ENCODE data around the gene ADGRF3.
"Not testable (repeated sequence)": the region's sequence is repeated elsewhere in the genome, so short reads cannot be mapped to it uniquely, and the experiment has no call there.

The ADGRF3 gene

DNA sequence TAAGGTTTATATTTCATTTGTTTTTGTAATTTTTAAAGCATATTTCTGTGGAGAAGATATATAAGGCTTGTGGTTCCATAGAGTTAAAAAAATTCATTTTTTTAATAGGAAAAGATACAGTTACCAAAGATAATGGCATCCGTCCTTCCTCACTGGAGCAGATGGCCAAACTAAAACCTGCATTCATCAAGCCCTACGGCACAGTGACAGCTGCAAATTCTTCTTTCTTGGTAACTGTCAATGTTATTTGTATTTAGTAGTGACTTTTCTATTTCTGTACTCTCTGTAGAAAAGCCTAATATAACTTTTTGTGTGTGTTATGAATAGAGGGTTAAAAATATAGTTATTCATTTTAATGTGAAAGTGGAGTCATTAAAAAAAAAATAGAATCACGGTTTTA lies 66.7 kb downstream of the ADGRF3 start:
- TF ChIP-seq, protein P1, sequence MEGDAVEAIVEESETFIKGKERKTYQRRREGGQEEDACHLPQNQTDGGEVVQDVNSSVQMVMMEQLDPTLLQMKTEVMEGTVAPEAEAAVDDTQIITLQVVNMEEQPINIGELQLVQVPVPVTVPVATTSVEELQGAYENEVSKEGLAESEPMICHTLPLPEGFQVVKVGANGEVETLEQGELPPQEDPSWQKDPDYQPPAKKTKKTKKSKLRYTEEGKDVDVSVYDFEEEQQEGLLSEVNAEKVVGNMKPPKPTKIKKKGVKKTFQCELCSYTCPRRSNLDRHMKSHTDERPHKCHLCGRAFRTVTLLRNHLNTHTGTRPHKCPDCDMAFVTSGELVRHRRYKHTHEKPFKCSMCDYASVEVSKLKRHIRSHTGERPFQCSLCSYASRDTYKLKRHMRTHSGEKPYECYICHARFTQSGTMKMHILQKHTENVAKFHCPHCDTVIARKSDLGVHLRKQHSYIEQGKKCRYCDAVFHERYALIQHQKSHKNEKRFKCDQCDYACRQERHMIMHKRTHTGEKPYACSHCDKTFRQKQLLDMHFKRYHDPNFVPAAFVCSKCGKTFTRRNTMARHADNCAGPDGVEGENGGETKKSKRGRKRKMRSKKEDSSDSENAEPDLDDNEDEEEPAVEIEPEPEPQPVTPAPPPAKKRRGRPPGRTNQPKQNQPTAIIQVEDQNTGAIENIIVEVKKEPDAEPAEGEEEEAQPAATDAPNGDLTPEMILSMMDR (conservative IDR thresholded peaks at IDR 0.05; ENCODE audit: low read depth) = no peak
- POLR2A ChIA-PET (ENCODE audit: low non-redundant PET) = no interaction called here

GRCh38 chr2:26276484-26277227 lies 69.9 kb downstream of the ADGRF3 start:
- POLR2A ChIA-PET (ENCODE audit: low non-redundant PET) = no interaction called here
- TF ChIP-seq, protein P1 (conservative IDR thresholded peaks at IDR 0.05; ENCODE audit: low read depth) = no peak
- DNase-seq (ENCODE audit: low spot score) = no peak
- no peak overlapping the region for H3K27ac ChIP-seq
- CTCF ChIA-PET = interaction anchor here (1.4 kb wide), 1 partner anchor 54 kb away, joined by 5 read pairs; no protein-coding TSS in a partner anchor

More for the DNA sequence above, 66.7 kb downstream of the ADGRF3 start:
- CTCF ChIA-PET = no interaction called here
- no peak overlapping the region for H3K27ac ChIP-seq
- DNase-seq (ENCODE audit: low spot score) = no peak

- no peak overlapping the region for H3K27ac ChIP-seq
- TF ChIP-seq, protein P1 (conservative IDR thresholded peaks at IDR 0.05; ENCODE audit: low read depth) = no peak
- ChIA-PET CTCF (interaction anchor here (0.7 kb wide), 1 partner anchor 663 kb away, joined by 3 read pairs; no protein-coding TSS in a partner anchor), POLR2A (ENCODE audit: low non-redundant PET) (no interaction called here)
- peak; percentile 73 for DNase-seq (ENCODE audit: low spot score)
Measured at GRCh38 chr2:26274058-26274613, 72.5 kb downstream of the ADGRF3 start.

GRCh38 chr2:26273501-26273900 lies 73.1 kb downstream of the ADGRF3 start:
- CTCF ChIA-PET = no interaction called here
- no peak overlapping the region for H3K27ac ChIP-seq
- POLR2A ChIA-PET (ENCODE audit: low non-redundant PET) = no interaction called here
- DNase-seq (ENCODE audit: low spot score) = no peak
- TF ChIP-seq, protein P1 (conservative IDR thresholded peaks at IDR 0.05; ENCODE audit: low read depth) = no peak

GRCh38 chr2:26270373-26270772 lies 76.2 kb downstream of the ADGRF3 start:
- CTCF ChIA-PET = no interaction called here
- TF ChIP-seq, protein P1 (conservative IDR thresholded peaks at IDR 0.05; ENCODE audit: low read depth) = no peak
- H3K27ac ChIP-seq = peak overlapping the region; percentile 47
- POLR2A ChIA-PET (ENCODE audit: low non-redundant PET) = no interaction called here
- no peak for DNase-seq (ENCODE audit: low spot score)

DNA sequence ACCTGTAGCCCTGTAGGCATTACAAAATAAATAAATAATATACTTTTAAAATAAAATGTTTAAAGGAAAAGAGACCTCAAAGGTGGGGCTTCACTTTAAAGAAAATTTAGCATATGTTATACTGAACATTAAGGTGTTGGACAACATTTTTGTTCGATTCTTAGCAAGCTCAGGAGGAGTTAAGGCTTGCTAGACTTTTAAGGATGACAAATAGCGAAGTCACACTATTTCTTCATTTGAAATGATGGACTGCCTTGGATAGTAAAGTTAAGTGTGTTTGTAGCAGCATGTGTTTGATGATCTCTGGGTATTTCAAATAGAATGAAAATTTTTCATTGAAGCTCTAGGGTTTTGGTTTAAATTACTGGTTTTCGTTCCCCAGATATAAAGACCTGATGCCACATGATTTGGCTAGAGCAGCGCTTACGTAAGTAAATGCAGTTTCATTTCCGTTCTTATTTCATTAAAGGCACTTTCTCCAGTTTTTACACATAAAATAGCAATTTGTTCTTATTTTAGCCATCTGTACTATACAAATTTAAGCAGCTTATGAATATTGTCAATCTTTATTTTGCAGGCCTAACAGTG lies 76.9 kb downstream of the ADGRF3 start:
- peak; percentile 43 for DNase-seq (ENCODE audit: low spot score)
- TF ChIP-seq, protein P1 (conservative IDR thresholded peaks at IDR 0.05; ENCODE audit: low read depth) = no peak
- H3K27ac ChIP-seq = peak overlapping the region; percentile 80
- ChIA-PET POLR2A (ENCODE audit: low non-redundant PET) (no interaction called here), CTCF (interaction anchor here (0.6 kb wide), 1 partner anchor 36 kb away, joined by 6 read pairs; no protein-coding TSS in a partner anchor)

DNA sequence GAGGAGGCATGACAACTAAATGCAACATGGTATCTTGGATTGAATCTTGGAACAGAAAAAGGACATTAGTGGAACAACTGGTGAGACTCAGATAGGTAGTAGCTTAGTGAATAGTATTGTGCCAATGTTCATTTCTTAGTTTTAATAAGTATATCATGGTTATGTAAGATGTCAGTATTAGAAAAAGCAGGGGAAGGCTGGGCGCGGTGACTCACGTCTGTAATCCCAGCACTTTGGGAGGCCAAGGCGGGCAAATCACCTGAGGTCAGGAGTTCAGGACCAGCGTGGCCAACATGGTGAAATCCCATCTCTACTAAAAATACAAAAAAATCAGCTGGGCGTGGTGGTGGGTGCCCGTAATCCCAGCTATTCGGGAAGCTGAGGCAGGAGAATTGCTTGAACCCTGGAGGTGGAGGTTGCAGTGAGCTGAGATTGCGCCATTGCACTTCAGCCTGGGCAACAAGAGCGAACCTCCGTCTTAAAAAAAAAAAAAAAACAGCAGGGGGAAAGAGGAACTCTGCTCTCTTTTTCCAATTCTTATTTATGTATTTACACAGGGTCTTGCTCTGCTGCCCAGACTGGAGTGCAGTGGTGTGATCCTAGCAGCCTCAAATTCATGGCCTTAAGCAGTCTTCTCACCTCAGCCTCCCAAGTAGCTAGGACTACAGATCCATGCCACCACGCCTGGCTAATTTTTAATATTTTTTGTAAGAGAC lies 77.8 kb downstream of the ADGRF3 start:
- DNase-seq (ENCODE audit: low spot score); CTCF ChIA-PET; POLR2A ChIA-PET (ENCODE audit: low non-redundant PET): not testable (repeated sequence)
- H3K27ac ChIP-seq = peak overlapping the region; percentile 80

Data from RWPE1 (cell line).